GOT3 (cell line): ENCODE results near the gene BMP7.

ENCODE experiments used
- DNase-seq: peaks from one replicate; lab custom pipeline; 2025; ENCODE audit warnings: mixed read lengths; lab: John Stamatoyannopoulos, UW

BMP7 gene

GRCh38 chr20:57147185-57147584, 119.3 kb downstream of the BMP7 start:
- DNase-seq = no peak

GRCh38 chr20:57146155-57146554, 120.3 kb downstream of the BMP7 start:
- no peak for DNase-seq

- no peak for DNase-seq
These were observed 121.3 kb downstream of the BMP7 start for GRCh38 chr20:57145089-57145631.

DNA sequence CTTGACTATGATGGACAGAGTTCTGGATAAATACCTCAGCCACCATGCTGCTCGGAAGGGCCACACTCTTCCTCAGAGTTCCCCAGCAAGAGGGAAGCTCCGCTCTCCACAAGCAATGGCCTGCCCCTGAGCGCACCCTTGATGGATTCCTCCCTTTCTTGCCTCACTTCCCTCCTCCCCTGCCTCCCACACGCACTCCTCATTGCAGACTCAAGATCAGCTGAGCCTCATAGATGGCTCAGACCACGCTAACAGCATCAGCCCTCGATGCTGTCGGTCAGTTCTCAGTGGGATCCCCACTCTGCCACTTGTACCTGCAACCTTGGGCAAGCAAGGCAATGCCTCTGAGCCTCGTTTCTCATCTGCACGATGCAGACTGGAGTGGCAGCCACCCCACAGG, 123.3 kb downstream of the BMP7 start:
- no peak for DNase-seq

- no peak for DNase-seq
These were observed 123.8 kb downstream of the BMP7 start for GRCh38 chr20:57142667-57143066.

DNA sequence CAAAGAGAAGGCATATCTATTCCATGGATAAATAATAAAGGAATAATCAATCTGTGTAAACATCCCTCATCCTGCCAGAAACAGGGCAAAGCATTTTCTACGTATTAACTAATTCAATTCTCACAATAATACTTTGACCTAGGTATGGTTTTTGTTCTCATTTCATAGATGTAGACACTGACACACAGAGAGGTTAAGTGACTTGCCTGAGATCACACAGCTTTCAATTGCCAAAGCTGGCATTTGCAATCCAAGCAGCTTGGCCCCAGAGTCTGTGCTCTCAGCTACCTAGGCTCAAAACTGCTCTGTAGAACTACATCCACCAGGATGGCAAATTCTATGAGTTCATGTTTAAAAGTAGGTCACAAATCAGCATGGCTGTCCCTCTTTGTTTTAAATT, 124.9 kb downstream of the BMP7 start:
- no peak for DNase-seq

DNA sequence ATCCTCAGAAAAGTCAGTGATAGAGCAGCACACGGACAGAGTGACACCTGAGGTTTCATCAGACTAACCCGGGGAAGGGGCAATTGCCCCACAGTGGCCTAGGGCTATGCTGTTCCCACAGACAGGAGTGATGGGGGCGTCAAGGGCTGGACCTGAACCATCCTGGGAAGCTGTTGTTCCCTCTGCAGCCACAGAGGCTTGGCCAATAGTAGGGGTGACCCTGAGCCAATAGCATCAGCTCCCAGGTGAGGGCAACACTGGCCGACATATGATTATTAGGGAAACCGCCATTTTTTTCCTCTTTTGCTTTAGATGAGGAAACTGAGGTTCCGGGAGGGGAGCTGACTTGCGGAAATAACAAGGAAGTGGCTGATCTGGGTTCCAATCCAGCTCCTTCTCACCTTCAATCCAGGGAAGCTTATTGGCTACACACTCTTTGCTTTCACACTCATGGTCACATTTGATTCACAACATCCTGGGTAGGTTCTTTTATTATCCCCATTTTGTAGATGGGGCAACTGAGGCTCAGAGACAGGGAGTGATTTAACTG, 126.0 kb downstream of the BMP7 start:
- no peak for DNase-seq

GRCh38 chr20:57139342-57140093, 126.9 kb downstream of the BMP7 start:
- DNase-seq = no peak

DNA sequence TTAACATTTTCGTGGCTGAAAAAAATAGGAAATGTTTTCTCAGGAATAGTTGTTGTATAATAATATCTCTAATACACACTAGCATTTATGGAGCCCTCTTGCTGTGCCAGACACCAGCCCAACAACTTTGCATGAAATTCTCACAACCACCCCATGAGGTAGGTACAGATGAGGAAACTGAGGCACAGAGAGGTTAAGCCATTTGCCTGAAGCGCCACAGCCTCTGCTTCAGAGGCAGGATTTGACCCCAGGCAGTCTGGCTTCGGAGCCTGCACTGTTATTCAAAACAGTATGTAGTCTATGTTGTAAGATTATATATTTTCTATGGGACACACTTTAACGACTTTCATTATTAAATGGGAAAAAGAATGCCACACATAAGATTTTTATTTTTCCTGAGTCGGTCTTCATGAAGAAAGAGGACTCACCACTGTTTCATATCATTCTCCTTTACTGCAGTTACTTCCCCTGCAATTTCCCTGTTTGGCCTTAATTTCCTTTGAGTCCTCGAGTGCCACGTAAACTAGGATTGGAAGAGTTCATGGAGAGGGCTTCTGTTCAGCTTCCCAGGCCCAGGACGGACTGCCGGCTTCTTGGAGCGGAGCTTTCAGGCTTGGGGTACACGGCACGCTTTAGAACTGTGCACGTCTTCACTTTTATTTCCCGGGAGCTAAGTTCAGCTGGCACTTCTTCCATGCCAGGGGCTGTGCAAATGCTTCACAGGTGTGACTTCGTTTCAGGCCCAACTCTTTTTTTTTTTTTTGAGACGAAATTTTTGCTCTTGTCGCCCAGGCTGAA, 128.0 kb downstream of the BMP7 start:
- no peak for DNase-seq

- no peak for DNase-seq
These were observed 128.8 kb downstream of the BMP7 start for GRCh38 chr20:57137676-57138075.

- no peak for DNase-seq
These were observed 129.7 kb downstream of the BMP7 start for GRCh38 chr20:57136734-57137133.

DNA sequence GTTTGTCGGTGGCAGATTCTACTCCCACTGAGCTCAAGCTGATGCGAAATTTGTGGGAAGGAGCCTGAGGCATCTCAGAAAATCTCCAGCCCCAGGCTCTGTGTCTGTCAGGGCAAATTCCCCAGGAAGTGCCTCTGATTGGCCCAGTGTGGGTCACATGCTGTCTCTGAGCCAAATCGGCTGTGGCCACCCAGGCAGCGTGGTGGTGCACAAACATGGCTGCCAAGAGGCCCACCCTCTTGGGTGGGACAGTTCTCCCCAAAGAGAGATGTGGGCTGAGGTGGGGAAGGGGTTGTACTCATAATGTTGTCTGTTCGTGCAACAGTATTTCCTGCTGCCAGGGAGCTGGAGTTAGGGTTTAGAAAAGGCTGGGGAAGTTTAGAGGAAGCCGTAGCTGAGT, 130.6 kb downstream of the BMP7 start:
- DNase-seq = no peak

DNA sequence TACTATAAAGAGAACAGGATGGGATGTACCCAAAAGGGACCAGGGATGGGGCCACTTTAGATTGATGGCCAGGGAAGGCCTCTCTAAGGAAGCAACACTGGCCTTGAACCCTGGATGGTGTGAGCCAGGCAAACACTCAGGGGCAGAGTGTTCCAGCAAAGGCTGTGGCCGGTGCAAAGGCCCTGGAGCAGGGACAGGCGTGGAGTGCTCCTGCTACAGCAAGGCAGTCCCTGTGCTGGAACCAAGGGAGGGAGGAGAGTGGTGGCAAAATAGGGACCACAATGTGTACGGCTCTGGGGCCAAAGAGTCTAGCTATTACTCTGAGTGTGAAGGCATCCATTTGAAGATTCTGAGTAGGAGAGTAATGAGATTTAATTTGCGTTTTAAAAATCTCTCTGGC, 131.6 kb downstream of the BMP7 start:
- DNase-seq = no peak

GRCh38 chr20:57133926-57134650, 132.4 kb downstream of the BMP7 start:
- no peak for DNase-seq

DNA sequence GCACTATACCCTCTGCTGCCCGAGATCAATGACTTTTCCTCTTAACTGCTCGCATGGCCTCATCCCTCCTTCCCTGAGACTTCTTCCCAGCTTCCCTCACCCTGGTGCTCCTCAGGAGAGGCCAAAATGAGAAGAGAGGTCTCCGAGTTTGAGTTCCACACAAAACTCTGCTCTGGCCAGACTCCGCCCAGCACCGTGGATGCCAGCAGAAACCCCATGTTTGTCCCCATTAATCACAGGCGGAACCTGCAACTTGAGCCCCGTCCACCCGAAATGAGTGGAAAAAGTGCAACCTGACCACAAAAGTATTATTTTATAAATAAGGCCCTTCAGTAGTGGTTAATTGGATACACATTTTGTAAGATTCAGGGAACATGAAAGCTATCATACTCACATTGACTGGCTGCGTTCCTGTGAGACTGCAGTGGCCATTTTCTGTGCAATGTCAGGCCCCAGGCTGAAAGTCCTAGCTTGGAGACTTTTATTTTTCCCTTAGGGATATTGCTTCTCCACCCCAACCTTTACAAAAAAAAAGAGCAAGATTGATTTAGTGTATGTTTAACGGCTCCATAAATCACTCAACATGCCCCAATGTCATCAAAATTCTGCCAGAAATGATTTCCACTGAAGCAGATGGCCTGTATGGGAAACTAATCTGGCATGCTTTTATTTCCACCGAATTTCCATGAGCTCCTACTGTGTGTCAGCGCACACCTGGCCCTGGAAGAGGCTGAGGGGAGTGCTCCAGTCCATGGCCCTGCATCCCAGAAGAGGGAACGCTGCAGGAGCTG, 134.6 kb downstream of the BMP7 start:
- no peak for DNase-seq

- no peak for DNase-seq
These were observed 135.4 kb downstream of the BMP7 start for GRCh38 chr20:57131077-57131476.

DNA sequence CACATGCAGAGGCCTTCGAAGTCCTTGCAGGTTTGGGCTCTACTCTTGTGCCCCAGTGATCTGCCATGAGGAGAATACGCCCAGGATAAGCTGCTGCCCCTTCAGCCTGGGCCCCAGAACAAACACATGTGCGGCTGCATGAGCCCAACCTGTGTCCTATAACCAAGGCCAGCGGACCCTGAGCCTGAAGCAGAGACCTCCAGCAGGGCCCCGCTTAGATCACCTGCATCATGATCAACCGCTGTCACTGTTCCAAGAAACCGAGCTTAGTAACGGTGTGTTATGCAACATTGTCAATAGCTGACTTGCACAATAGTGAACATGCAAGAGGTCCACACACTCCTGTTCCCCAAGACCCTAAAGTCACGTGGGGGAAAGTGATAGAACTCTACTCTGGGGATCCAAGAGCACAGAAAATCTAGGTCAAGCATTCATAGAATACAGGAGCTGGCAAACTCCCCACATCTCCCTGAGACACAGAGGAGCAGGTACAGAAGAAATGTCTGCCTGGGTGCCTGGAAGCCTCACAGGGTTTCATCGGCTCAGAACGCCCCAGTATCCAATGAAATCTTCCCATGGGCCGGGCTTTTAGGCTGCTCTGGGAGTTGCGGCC, 136.2 kb downstream of the BMP7 start:
- no peak for DNase-seq

DNA sequence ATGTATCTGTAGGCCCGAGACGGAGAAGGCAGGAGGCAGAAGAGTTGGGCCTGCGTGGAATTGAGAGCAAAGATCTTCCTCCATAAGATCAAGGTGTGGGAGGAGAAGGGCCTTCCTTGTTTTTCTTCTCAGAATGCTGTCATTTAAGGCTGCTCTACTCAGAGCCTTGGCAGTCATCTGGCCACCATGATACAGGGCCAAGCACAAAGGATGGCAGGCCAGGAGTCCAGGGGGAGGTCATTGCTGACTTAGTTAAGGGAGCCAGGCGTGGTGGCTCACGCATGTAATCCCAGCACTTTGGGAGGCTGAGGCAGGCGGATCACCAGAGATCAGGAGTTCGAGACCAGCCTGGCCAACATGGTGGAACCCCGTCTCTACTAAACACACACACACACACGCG, 137.1 kb downstream of the BMP7 start:
- DNase-seq = no peak

DNA sequence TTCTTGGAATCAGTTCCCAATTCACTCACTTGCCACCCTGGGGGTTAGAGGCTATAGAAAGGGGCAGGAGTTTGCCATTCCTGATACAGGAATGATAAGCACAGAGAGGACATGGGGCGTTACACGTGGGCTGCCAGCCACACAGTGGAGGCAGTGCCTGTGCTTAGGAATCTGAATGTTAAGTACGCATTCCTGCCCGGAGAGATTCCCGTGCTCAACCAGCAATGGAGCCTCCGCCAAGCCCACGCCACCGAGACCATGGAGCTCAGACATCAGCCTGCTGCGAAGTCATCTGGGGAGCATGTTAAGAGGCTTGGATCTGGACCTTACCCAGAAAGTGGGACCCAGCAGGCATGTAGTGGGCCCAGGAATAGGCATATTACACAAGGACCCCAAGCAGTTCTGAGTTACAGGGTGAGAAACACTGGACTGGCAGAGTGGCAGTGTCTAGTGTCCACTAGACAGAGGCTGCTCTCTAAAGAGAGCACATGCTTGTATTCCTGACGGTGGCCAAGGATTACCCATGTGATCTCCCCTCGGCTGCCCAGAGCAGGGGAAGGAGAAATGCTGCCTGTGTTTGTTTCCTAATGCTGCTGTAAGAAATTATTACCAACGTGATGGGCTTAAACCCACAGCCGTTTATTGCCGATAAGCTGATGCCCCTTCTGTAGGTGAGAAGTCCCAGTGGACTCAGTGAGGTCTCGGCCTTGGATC, 138.2 kb downstream of the BMP7 start:
- no peak for DNase-seq

- DNase-seq = no peak
These were observed 139.9 kb downstream of the BMP7 start for GRCh38 chr20:57126481-57127092.
